Uterus (tissue), 4 donors: ENCODE data around the gene IQSEC1. TPM values are rescaled to one million over a fixed set of nuclear protein-coding genes. Genes with fewer than 3 reads are reported as not detected.

ENCODE experiments used
- DNase-seq, 2 donors: peaks; one replicate each; pipeline ENCODE4 v3.0.0-alpha.2; 2019 to 2020
- H3K27ac ChIP-seq, 2 donors: fragments of 200-600 bp; sonication (generic); 1 replicate in 1 of 2; 2 replicates in 1 of 2; pipeline ENCODE4 v1.5.1; 2016 to 2018
- H3K27me3 ChIP-seq, 2 donors: fragments of 200-600 bp; sonication (generic); one replicate each; pipeline ENCODE4 v1.5.1; 2018 to 2019; ENCODE audit warnings: control low read depth in 1 of 2
- H3K36me3 ChIP-seq, 2 donors: fragments of 200-600 bp; sonication (generic); one replicate each; pipeline ENCODE4 v1.5.1; 2019; ENCODE audit warnings: control low read depth in 1 of 2
- H3K4me1 ChIP-seq, 2 donors: fragments of 200-600 bp; sonication (generic); one replicate each; pipeline ENCODE4 v1.5.1; 2018 to 2019; ENCODE audit warnings: control low read depth in 1 of 2
- H3K4me3 ChIP-seq, 2 donors: fragments of 200-600 bp; sonication (generic); 1 replicate in 1 of 2; 2 replicates in 1 of 2; pipeline ENCODE4 v1.5.1; 2018 to 2019; ENCODE audit warnings: mild to moderate bottlenecking in 1 of 2
- H3K9me3 ChIP-seq, 2 donors: fragments of 200-600 bp; sonication (generic); one replicate each; pipeline ENCODE4 v1.5.1; 2019; ENCODE audit warnings: control low read depth in 1 of 2
- CTCF ChIP-seq, 4 experiments: fragments of 200-600 bp in 2 of 4; fragments of 450-650 bp in 2 of 4; sonication (generic) in 2 of 4; IDR thresholded peaks; one replicate each; pipeline ENCODE4 v1.5.1; 2016 to 2019; ENCODE audit warnings: antibody characterized with exemption in 4 of 4, mild to moderate bottlenecking in 2 of 4, moderate library complexity in 1 of 4
- POLR2A ChIP-seq, 2 donors: fragments of 450-650 bp; IDR thresholded peaks; one replicate each; pipeline ENCODE4 v1.6.1; 2016; ENCODE audit warnings: antibody characterized with exemption in 2 of 2, mild to moderate bottlenecking in 1 of 2, moderate library complexity in 1 of 2
- intact Hi-C: fragments of 100-400 bp; cut with DNase I; formaldehyde crosslinking; loops from one replicate; pipeline ENCODE4 v1.15.1; 2023; ENCODE audit warnings: low total_unique reads
- total RNA-seq, 4 donors: library from RNA; depleted of rRNA in 3 of 4; stranded (reverse); fragments of >200 nt in 3 of 4; gene quantifications; one replicate each; pipeline versions ENCODE4 v1.1.0 to v1.2.4, GENCODE V29; 2014 to 2023
- donor health status: DM: yes; HTN: yes; CAD: no.

The IQSEC1 gene
- total RNA-seq, 4 donors from 2014 or later = 17.9 to 61.4 (median 49.7) TPM

- Histone ChIP-seq H3K36me3 (no peaks in the 10 kb centered on the region), H3K27me3 (no peaks in the 10 kb centered on the region), H3K4me1 (no peaks in the 10 kb centered on the region), H3K27ac (no peak overlapping the region), H3K9me3 (no peaks in the 10 kb centered on the region), H3K4me3 (no peak overlapping the region)
- no peak for DNase-seq
- intact Hi-C loops = no loop called here
- TF ChIP-seq CTCF (IDR thresholded peaks at IDR 0.05) (no peak), POLR2A (IDR thresholded peaks at IDR 0.05) (no peak)
Measured at GRCh38 chr3:12973827-12974226, 99.4 kb downstream of the IQSEC1 start.

GRCh38 chr3:12972781-12973702 lies 100.2 kb downstream of the IQSEC1 start:
- H3K4me3 ChIP-seq = no peak overlapping the region
- H3K9me3 ChIP-seq = no peaks in the 10 kb centered on the region
- DNase-seq = no peak
- H3K36me3 ChIP-seq = no peaks in the 10 kb centered on the region
- peaks cover 0 to 2% of the 10 kb centered on the region in 2 donors for H3K4me1 ChIP-seq
- TF ChIP-seq CTCF (IDR thresholded peaks at IDR 0.05) (no peak), POLR2A (IDR thresholded peaks at IDR 0.05) (no peak)
- no peaks in the 10 kb centered on the region for H3K27me3 ChIP-seq
- intact Hi-C loops = no loop called here
- H3K27ac ChIP-seq = no peak overlapping the region

GRCh38 chr3:12972043-12972442 lies 101.2 kb downstream of the IQSEC1 start:
- H3K27me3 ChIP-seq = no peaks in the 10 kb centered on the region
- H3K4me3 ChIP-seq = no peak overlapping the region
- H3K27ac ChIP-seq = no peak overlapping the region
- no peak for TF ChIP-seq POLR2A (IDR thresholded peaks at IDR 0.05)
- TF ChIP-seq CTCF (IDR thresholded peaks at IDR 0.05) = no peak
- H3K4me1 ChIP-seq = peaks cover 0 to 4% of the 10 kb centered on the region in 2 donors
- no peaks in the 10 kb centered on the region for H3K9me3 ChIP-seq
- DNase-seq = no peak
- H3K36me3 ChIP-seq = no peaks in the 10 kb centered on the region
- intact Hi-C loops = no loop called here

- no peak for DNase-seq
- H3K27me3 ChIP-seq = no peaks in the 10 kb centered on the region
Measured at GRCh38 chr3:12970684-12971083, 102.5 kb downstream of the IQSEC1 start.

More at GRCh38 chr3:12970684-12971083, 102.5 kb downstream of the IQSEC1 start:
- no peak overlapping the region for H3K4me3 ChIP-seq
- no peaks in the 10 kb centered on the region for H3K9me3 ChIP-seq
- intact Hi-C loops = no loop called here
- H3K36me3 ChIP-seq = no peaks in the 10 kb centered on the region
- H3K27ac ChIP-seq = no peak overlapping the region
- peaks cover 0 to 13% of the 10 kb centered on the region in 2 donors for H3K4me1 ChIP-seq
- no peak for TF ChIP-seq POLR2A (IDR thresholded peaks at IDR 0.05)
- TF ChIP-seq CTCF (IDR thresholded peaks at IDR 0.05) = no peak
